OCI-LY7 (cell line): Measurements from ENCODE around the gene RAB2B. TPM values are rescaled to one million over a fixed set of nuclear protein-coding genes. Genes with fewer than 3 reads are reported as not detected.

Source experiments
- BruUV-seq: library from RNA; stranded (reverse); fragments of 400-500 nt; replicated peaks from 2 replicates; lab custom pipeline; 2021; lab: Mats Ljungman, UMichigan
- CTCF ChIA-PET: fragments of 300-600 bp; sonication (Branson Sonifier 250); formaldehyde crosslinking; loops from one replicate; lab custom pipeline; 2022; ENCODE audit warnings: antibody characterized with exemption; ENCODE audit not compliant: unreplicated experiment; lab: Charles Lee
- POLR2A ChIA-PET: fragments of 300-600 bp; sonication (Branson Sonifier 250); formaldehyde crosslinking; loops from one replicate; lab custom pipeline; 2022; ENCODE audit warnings: antibody characterized with exemption; lab: Charles Lee
- DNase-seq: peaks from one replicate; pipeline ENCODE4 v3.0.0-alpha.2; 2015; ENCODE audit warnings: low spot score
- H2AFZ ChIP-seq: fragments of 200-600 bp; sonication (generic), shearing (Covaris generic); 2 replicates; pipeline ENCODE4 v1.6.1; 2014; ENCODE audit warnings: mild to moderate bottlenecking, antibody characterized with exemption, low read length, moderate library complexity
- H3K27ac ChIP-seq: fragments of 200-600 bp; sonication (generic); 2 replicates; pipeline ENCODE4 v1.5.1; 2014; ENCODE audit warnings: mixed run types, low read depth, mild to moderate bottlenecking, moderate library complexity, low read length, inconsistent platforms; ENCODE audit not compliant: poor library complexity, severe bottlenecking
- H3K36me3 ChIP-seq: fragments of 200-600 bp; sonication (generic); 2 replicates; pipeline ENCODE4 v1.6.1; 2014; ENCODE audit warnings: mild to moderate bottlenecking, antibody characterized with exemption, low read length, moderate library complexity, mixed read lengths; ENCODE audit not compliant: insufficient read depth
- H3K4me1 ChIP-seq: fragments of 200-600 bp; sonication (generic); 2 replicates; pipeline ENCODE4 v1.5.1; 2014; ENCODE audit warnings: mild to moderate bottlenecking, low read length; ENCODE audit not compliant: insufficient read depth, poor library complexity, severe bottlenecking
- H3K4me2 ChIP-seq: fragments of 200-600 bp; sonication (generic); 2 replicates; pipeline ENCODE4 v1.6.1; 2014; ENCODE audit warnings: mild to moderate bottlenecking, low read length
- H3K4me3 ChIP-seq: fragments of 200-600 bp; sonication (generic); 2 replicates; pipeline ENCODE4 v1.5.1; 2014; ENCODE audit warnings: mild to moderate bottlenecking, low read depth, low read length; ENCODE audit not compliant: poor library complexity, severe bottlenecking
- H3K79me2 ChIP-seq: fragments of 200-600 bp; sonication (generic); 2 replicates; pipeline ENCODE4 v1.6.1; 2016; ENCODE audit warnings: low read depth, mild to moderate bottlenecking, low read length, moderate library complexity, mixed read lengths; ENCODE audit not compliant: insufficient read depth
- H3K9me2 ChIP-seq: fragments of 200-600 bp; sonication (generic); 2 replicates; pipeline ENCODE4 v1.6.1; 2016; ENCODE audit warnings: mild to moderate bottlenecking, low read length, mixed read lengths; ENCODE audit not compliant: insufficient read depth
- H3K9me3 ChIP-seq: fragments of 200-600 bp; sonication (generic); 2 replicates; pipeline ENCODE4 v1.6.1; 2014; ENCODE audit warnings: mild to moderate bottlenecking, mixed run types, low read length, mixed read lengths
- H4K20me1 ChIP-seq: fragments of 200-600 bp; sonication (generic); 2 replicates; pipeline ENCODE4 v1.6.1; 2014; ENCODE audit warnings: mild to moderate bottlenecking, antibody characterized with exemption, low read length, moderate library complexity, mixed read lengths; ENCODE audit not compliant: insufficient read depth
- EZH2phosphoT487 ChIP-seq: fragments of 200-600 bp; sonication (generic); IDR thresholded peaks from 2 replicates; pipeline ENCODE4 v1.6.1; 2018; ENCODE audit warnings: low read depth, borderline replicate concordance, mild to moderate bottlenecking, mixed run types, antibody characterized with exemption, low read length, moderate library complexity, mixed read lengths
- intact Hi-C: fragments of 100-400 bp; cut with micrococcal nuclease; formaldehyde crosslinking; loops from one replicate; pipeline ENCODE4 v1.10.0; 2022; ENCODE audit not compliant: unreplicated experiment
- small RNA-seq: library from RNA; depleted of rRNA; stranded (forward); fragments of <200 nt; gene quantifications from one replicate; pipeline ENCODE3, GENCODE V24; 2014
- total RNA-seq, 2 experiments: library from RNA; depleted of rRNA in 1 of 2; stranded (reverse); fragments of >200 nt in 1 of 2; shearing (Covaris generic) in 1 of 2; gene quantifications; 2 replicates each; pipeline ENCODE4 v1.2.3, GENCODE V29; 2014 to 2022
- TF ChIP-seq, protein P1 (sequence below): fragments of 200-600 bp; sonication (generic); conservative IDR thresholded peaks from 2 replicates; pipeline ENCODE4 v1.5.1; 2014; ENCODE audit warnings: mild to moderate bottlenecking, antibody characterized with exemption, low read length, moderate library complexity, mixed read lengths

Gene RAB2B
- total RNA-seq, 2 experiments from 2014 or later = 14.5 to 18.7 TPM

- ChIA-PET POLR2A (interaction anchor here (1.1 kb wide), 1 partner anchor 53 kb away, joined by 4 read pairs; no protein-coding TSS in a partner anchor), CTCF (no interaction called here)
- BruUV-seq = no TSS peak
- H3K36me3 ChIP-seq = peaks cover 87% of the 10 kb centered on the region
- TF ChIP-seq EZH2phosphoT487 = no peak
- TF ChIP-seq, protein P1, sequence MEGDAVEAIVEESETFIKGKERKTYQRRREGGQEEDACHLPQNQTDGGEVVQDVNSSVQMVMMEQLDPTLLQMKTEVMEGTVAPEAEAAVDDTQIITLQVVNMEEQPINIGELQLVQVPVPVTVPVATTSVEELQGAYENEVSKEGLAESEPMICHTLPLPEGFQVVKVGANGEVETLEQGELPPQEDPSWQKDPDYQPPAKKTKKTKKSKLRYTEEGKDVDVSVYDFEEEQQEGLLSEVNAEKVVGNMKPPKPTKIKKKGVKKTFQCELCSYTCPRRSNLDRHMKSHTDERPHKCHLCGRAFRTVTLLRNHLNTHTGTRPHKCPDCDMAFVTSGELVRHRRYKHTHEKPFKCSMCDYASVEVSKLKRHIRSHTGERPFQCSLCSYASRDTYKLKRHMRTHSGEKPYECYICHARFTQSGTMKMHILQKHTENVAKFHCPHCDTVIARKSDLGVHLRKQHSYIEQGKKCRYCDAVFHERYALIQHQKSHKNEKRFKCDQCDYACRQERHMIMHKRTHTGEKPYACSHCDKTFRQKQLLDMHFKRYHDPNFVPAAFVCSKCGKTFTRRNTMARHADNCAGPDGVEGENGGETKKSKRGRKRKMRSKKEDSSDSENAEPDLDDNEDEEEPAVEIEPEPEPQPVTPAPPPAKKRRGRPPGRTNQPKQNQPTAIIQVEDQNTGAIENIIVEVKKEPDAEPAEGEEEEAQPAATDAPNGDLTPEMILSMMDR = no peak
- no peak overlapping the region for H2AFZ ChIP-seq
- no peak overlapping the region for H3K4me3 ChIP-seq
- no peaks in the 10 kb centered on the region for H3K4me1 ChIP-seq
- H3K9me2 ChIP-seq = no peaks in the 10 kb centered on the region
- H3K79me2 ChIP-seq = no peaks in the 10 kb centered on the region
- H4K20me1 ChIP-seq = no peaks in the 10 kb centered on the region
- H3K27ac ChIP-seq = no peak overlapping the region
- no peak for DNase-seq
- no peak overlapping the region for H3K4me2 ChIP-seq
- H3K9me3 ChIP-seq = no peaks in the 10 kb centered on the region
- intact Hi-C loops = no loop called here
Measured at GRCh38 chr14:21414137-21414631, 62.6 kb downstream of the RAB2B start.

Small RNA genes lying within 50 kb of the gene (small RNA-seq; reads per million reads assigned to genes)
- gene RN7SL650P = not detected

Other genes with a start within 250 kb of the RAB2B start
- 887 and 1,000 TPM in 2 replicates for gene HNRNPC, start 207.5 kb downstream of the RAB2B start, total RNA-seq (2014; rRNA removed; shearing (Covaris generic))
- gene HNRNPC, start 207.5 kb downstream of the RAB2B start, total RNA-seq (2022) = 897 and 969 TPM in 2 replicates
- 0.13 TPM in 1 of 2 replicates, not detected in the other for gene RPGRIP1, start 196.9 kb downstream of the RAB2B start, total RNA-seq (2014; rRNA removed; shearing (Covaris generic))
- gene RPGRIP1, start 196.9 kb downstream of the RAB2B start, total RNA-seq (2022) = 0.39 and 0.51 TPM in 2 replicates
- 100 and 106 TPM in 2 replicates for gene SUPT16H, start 92.9 kb downstream of the RAB2B start, total RNA-seq (2014; rRNA removed; shearing (Covaris generic))
- 146 and 151 TPM in 2 replicates for gene SUPT16H, start 92.9 kb downstream of the RAB2B start, total RNA-seq (2022)
- 64.1 and 69.2 TPM in 2 replicates for gene CHD8, start 20.8 kb downstream of the RAB2B start, total RNA-seq (2014; rRNA removed; shearing (Covaris generic))
- 115 and 124 TPM in 2 replicates for gene CHD8, start 20.8 kb downstream of the RAB2B start, total RNA-seq (2022)
- gene TOX4, start 236 bp upstream of the RAB2B start, total RNA-seq (2014; rRNA removed; shearing (Covaris generic)) = 17.6 and 26.1 TPM in 2 replicates
- gene TOX4, start 236 bp upstream of the RAB2B start, total RNA-seq (2022) = 56.2 and 65.4 TPM in 2 replicates
- gene METTL3, start 34.4 kb upstream of the RAB2B start, total RNA-seq (2014; rRNA removed; shearing (Covaris generic)) = 118 and 145 TPM in 2 replicates
- 101 and 105 TPM in 2 replicates for gene METTL3, start 34.4 kb upstream of the RAB2B start, total RNA-seq (2022)
- 7.9 and 8.2 TPM in 2 replicates for gene SALL2, start 49.4 kb upstream of the RAB2B start, total RNA-seq (2014; rRNA removed; shearing (Covaris generic))
- gene SALL2, start 49.4 kb upstream of the RAB2B start, total RNA-seq (2022) = 12.9 and 15.9 TPM in 2 replicates
- gene OR10G3, start 103.1 kb upstream of the RAB2B start, total RNA-seq (2014; rRNA removed; shearing (Covaris generic)) = not detected in 2 replicates
- gene OR10G3, start 103.1 kb upstream of the RAB2B start, total RNA-seq (2022) = not detected in 2 replicates
- not detected in 2 replicates for gene OR10G2, start 158.0 kb upstream of the RAB2B start, total RNA-seq (2014; rRNA removed; shearing (Covaris generic))
- not detected in 2 replicates for gene OR10G2, start 158.0 kb upstream of the RAB2B start, total RNA-seq (2022)
- not detected in 2 replicates for gene OR4E2, start 176.9 kb upstream of the RAB2B start, total RNA-seq (2014; rRNA removed; shearing (Covaris generic))
- not detected in 2 replicates for gene OR4E2, start 176.9 kb upstream of the RAB2B start, total RNA-seq (2022)
- gene OR4E1, start 196.9 kb upstream of the RAB2B start, total RNA-seq (2014; rRNA removed; shearing (Covaris generic)) = not detected in 2 replicates
- not detected in 2 replicates for gene OR4E1, start 196.9 kb upstream of the RAB2B start, total RNA-seq (2022)